HEK293 (cell line): ENCODE results near the gene ZNF556.

Experiments used
- ATF2 ChIP-seq: fragments of 450-650 bp; formaldehyde crosslinking; IDR thresholded peaks from 2 replicates; pipeline ENCODE4 v1.5.1; 2016; ENCODE audit warnings: missing biosample characterization, missing genetic modification characterization, low read depth
- GLI4 ChIP-seq: fragments of 450-650 bp; formaldehyde crosslinking; IDR thresholded peaks from 2 replicates; pipeline ENCODE4 v1.5.1; 2016; ENCODE audit warnings: missing biosample characterization, missing genetic modification characterization
- GLIS1 ChIP-seq: fragments of 450-650 bp; formaldehyde crosslinking; IDR thresholded peaks from 2 replicates; pipeline ENCODE4 v1.5.1; 2016; ENCODE audit warnings: missing biosample characterization, missing genetic modification characterization
- INSM2 ChIP-seq: fragments of 450-650 bp; formaldehyde crosslinking; IDR thresholded peaks from 2 replicates; pipeline ENCODE4 v1.5.1; 2016; ENCODE audit warnings: missing biosample characterization, missing genetic modification characterization
- KLF9 ChIP-seq: fragments of 450-650 bp; formaldehyde crosslinking; IDR thresholded peaks from 2 replicates; pipeline ENCODE4 v1.5.1; 2016; ENCODE audit warnings: missing biosample characterization, missing genetic modification characterization, low read depth
- PBX3 ChIP-seq: sonication (generic); formaldehyde crosslinking; IDR thresholded peaks from 2 replicates; pipeline ENCODE4 v1.8.1; 2022; ENCODE audit warnings: mild to moderate bottlenecking, moderate library complexity, missing genetic modification reagents
- SCRT1 ChIP-seq: fragments of 450-650 bp; formaldehyde crosslinking; IDR thresholded peaks from 2 replicates; pipeline ENCODE4 v1.5.1; 2016; ENCODE audit warnings: missing biosample characterization, missing genetic modification characterization, borderline replicate concordance
- SP2 ChIP-seq: fragments of 450-650 bp; formaldehyde crosslinking; IDR thresholded peaks from 2 replicates; pipeline ENCODE4 v1.5.1; 2016; ENCODE audit warnings: missing biosample characterization, missing genetic modification characterization
- ZBTB11 ChIP-seq: fragments of 450-650 bp; formaldehyde crosslinking; conservative IDR thresholded peaks from 2 replicates; pipeline ENCODE4 v1.5.1; 2016; ENCODE audit warnings: low read depth, missing biosample characterization, missing genetic modification characterization
- ZBTB48 ChIP-seq: fragments of 450-650 bp; formaldehyde crosslinking; IDR thresholded peaks from 2 replicates; pipeline ENCODE4 v1.5.1; 2016; ENCODE audit warnings: missing biosample characterization, missing genetic modification characterization
- ZBTB8A ChIP-seq: fragments of 450-650 bp; formaldehyde crosslinking; IDR thresholded peaks from 2 replicates; pipeline ENCODE4 v1.5.1; 2016; ENCODE audit warnings: missing biosample characterization, missing genetic modification characterization
- ZNF112 ChIP-seq: fragments of 450-650 bp; formaldehyde crosslinking; IDR thresholded peaks from 2 replicates; pipeline ENCODE4 v1.5.0; 2017; ENCODE audit warnings: missing biosample characterization, missing genetic modification characterization
- ZNF121 ChIP-seq: fragments of 450-650 bp; formaldehyde crosslinking; IDR thresholded peaks from 2 replicates; pipeline ENCODE4 v1.5.1; 2016; ENCODE audit warnings: missing biosample characterization, missing genetic modification characterization
- ZNF184 ChIP-seq: fragments of 450-650 bp; IDR thresholded peaks from 2 replicates; pipeline ENCODE4 v1.5.1; 2018; ENCODE audit warnings: missing biosample characterization, mild to moderate bottlenecking, missing genetic modification characterization
- ZNF202 ChIP-seq: fragments of 450-650 bp; formaldehyde crosslinking; IDR thresholded peaks from 2 replicates; pipeline ENCODE4 v1.5.1; 2016; ENCODE audit warnings: missing biosample characterization, missing genetic modification characterization, borderline replicate concordance
- ZNF266 ChIP-seq: fragments of 450-650 bp; formaldehyde crosslinking; IDR thresholded peaks from 2 replicates; pipeline ENCODE4 v1.5.1; 2016; ENCODE audit warnings: missing biosample characterization, missing genetic modification characterization, low read depth
- ZNF311 ChIP-seq: fragments of 450-650 bp; formaldehyde crosslinking; IDR thresholded peaks from 2 replicates; pipeline ENCODE4 v1.5.1; 2017; ENCODE audit warnings: missing biosample characterization, missing genetic modification characterization, borderline replicate concordance
- ZNF404 ChIP-seq: fragments of 450-650 bp; formaldehyde crosslinking; IDR thresholded peaks from 2 replicates; pipeline ENCODE4 v1.5.1; 2017; ENCODE audit warnings: missing biosample characterization, missing genetic modification characterization
- ZNF426 ChIP-seq: fragments of 450-650 bp; formaldehyde crosslinking; IDR thresholded peaks from 2 replicates; pipeline ENCODE4 v1.5.1; 2017; ENCODE audit warnings: missing biosample characterization, missing genetic modification characterization, mild to moderate bottlenecking, inconsistent platforms, moderate library complexity
- ZNF510 ChIP-seq: fragments of 450-650 bp; formaldehyde crosslinking; IDR thresholded peaks from 2 replicates; pipeline ENCODE4 v1.5.1; 2018; ENCODE audit warnings: mild to moderate bottlenecking, missing genetic modification characterization, missing biosample characterization; ENCODE audit not compliant: insufficient replicate concordance
- ZNF514 ChIP-seq: fragments of 450-650 bp; formaldehyde crosslinking; IDR thresholded peaks from 2 replicates; pipeline ENCODE4 v1.5.1; 2016; ENCODE audit warnings: missing biosample characterization, missing genetic modification characterization
- ZNF521 ChIP-seq: fragments of 450-650 bp; formaldehyde crosslinking; IDR thresholded peaks from 2 replicates; pipeline ENCODE4 v1.5.1; 2017; ENCODE audit warnings: missing biosample characterization, mild to moderate bottlenecking, missing genetic modification characterization
- ZNF544 ChIP-seq: fragments of 450-650 bp; formaldehyde crosslinking; IDR thresholded peaks from 2 replicates; pipeline ENCODE4 v1.5.0; 2017; ENCODE audit warnings: missing biosample characterization, missing genetic modification characterization
- ZNF561 ChIP-seq: fragments of 450-650 bp; IDR thresholded peaks from 2 replicates; pipeline ENCODE4 v1.5.1; 2018; ENCODE audit warnings: missing biosample characterization, missing genetic modification characterization, borderline replicate concordance
- ZNF596 ChIP-seq: fragments of 450-650 bp; IDR thresholded peaks from 2 replicates; pipeline ENCODE4 v1.5.0; 2018; ENCODE audit warnings: missing biosample characterization, mild to moderate bottlenecking, missing genetic modification characterization, moderate library complexity
- ZNF626 ChIP-seq: fragments of 450-650 bp; sonication (Bioruptor Pico); formaldehyde crosslinking; IDR thresholded peaks from 2 replicates; pipeline ENCODE4 v1.5.1; 2018; ENCODE audit warnings: missing biosample characterization, missing genetic modification characterization, inconsistent platforms
- ZNF654 ChIP-seq: fragments of 450-650 bp; formaldehyde crosslinking; IDR thresholded peaks from 2 replicates; pipeline ENCODE4 v1.5.1; 2016; ENCODE audit warnings: low read depth, missing biosample characterization, missing genetic modification characterization
- ZNF707 ChIP-seq: fragments of 450-650 bp; formaldehyde crosslinking; IDR thresholded peaks from 2 replicates; pipeline ENCODE4 v1.5.1; 2016; ENCODE audit warnings: missing biosample characterization, missing genetic modification characterization
- ZNF830 ChIP-seq: fragments of 450-650 bp; IDR thresholded peaks from 2 replicates; pipeline ENCODE4 v1.5.0; 2018; ENCODE audit warnings: missing biosample characterization, missing genetic modification characterization, low read depth, mild to moderate bottlenecking, moderate library complexity
- ZNF837 ChIP-seq: fragments of 450-650 bp; formaldehyde crosslinking; IDR thresholded peaks from 2 replicates; pipeline ENCODE4 v1.5.1; 2016; ENCODE audit warnings: missing biosample characterization, missing genetic modification characterization
- ZSCAN18 ChIP-seq: fragments of 450-650 bp; formaldehyde crosslinking; IDR thresholded peaks from 2 replicates; pipeline ENCODE4 v1.5.1; 2016; ENCODE audit warnings: missing biosample characterization, missing genetic modification characterization

Gene ZNF556

GRCh38 chr19:2900296-2901252, 33.4 kb downstream of the ZNF556 start, which contains the start of gene ZNF57 (continued):
- no peak for TF ChIP-seq ZNF521 (tag by site-specific recombination)
- TF ChIP-seq PBX3: no peak; the same call in 1 of the 2 replicates
- TF ChIP-seq ATF2: peak; percentile 80
- no peak for TF ChIP-seq SCRT1 (tag by site-specific recombination)
- no peak for TF ChIP-seq ZNF544
- no peak for TF ChIP-seq ZNF707 (tag by site-specific recombination)
- TF ChIP-seq ZNF184 (tag by site-specific recombination): no peak
- TF ChIP-seq ZBTB48 (tag by site-specific recombination): no peak
- TF ChIP-seq ZNF626: no peak
- no peak for TF ChIP-seq ZNF837 (tag by site-specific recombination)
- TF ChIP-seq ZNF266: no peak
- peak; percentile 83 for TF ChIP-seq ZBTB8A (tag by site-specific recombination)
- peak; percentile 7; the same call in 1 of the 2 replicates for TF ChIP-seq ZNF596
- TF ChIP-seq ZNF121: no peak
- TF ChIP-seq ZNF202 (tag by site-specific recombination): no peak
- no peak for TF ChIP-seq ZNF311 (tag by site-specific recombination)
- no peak for TF ChIP-seq INSM2 (tag by site-specific recombination)
- peak; percentile 86; the same call in 1 of the 2 replicates for TF ChIP-seq KLF9 (tag by site-specific recombination)
- no peak for TF ChIP-seq ZNF561 (tag by site-specific recombination)
- no peak for TF ChIP-seq ZNF426 (tag by site-specific recombination)
- TF ChIP-seq ZNF830 (tag by site-specific recombination): no peak
- no peak for TF ChIP-seq ZSCAN18
- TF ChIP-seq GLIS1 (tag by site-specific recombination): peak; percentile 22; the same call in 1 of the 2 replicates
- TF ChIP-seq SP2 (tag by site-specific recombination): peak; percentile 99
- no peak for TF ChIP-seq ZNF654
- no peak for TF ChIP-seq ZNF112 (tag by site-specific recombination)
- no peak for TF ChIP-seq ZNF404 (tag by site-specific recombination)
- no peak for TF ChIP-seq ZBTB11 (tag by site-specific recombination)
- no peak for TF ChIP-seq ZNF510 (tag by site-specific recombination)
- TF ChIP-seq GLI4 (tag by site-specific recombination): no peak
- no peak for TF ChIP-seq ZNF514 (tag by site-specific recombination)
